Umbilical cord (tissue), 2 donors: ENCODE data around the gene COA5. TPM values are rescaled to one million over a fixed set of nuclear protein-coding genes. Genes with fewer than 3 reads are reported as not detected.
A peak's percentile ranks its signal among the peaks of the same experiment; 100 is the strongest.

Experiments used
- DNase-seq: peaks from one replicate; pipeline ENCODE4 v3.0.0-alpha.2; 2015; ENCODE audit warnings: low spot score
- total RNA-seq: library from RNA; depleted of rRNA; stranded (reverse); fragments of >200 nt; gene quantifications from one replicate; pipeline ENCODE4 v1.2.3, GENCODE V29; 2014; ENCODE audit warnings: low replicate concordance; ENCODE audit not compliant: insufficient read depth

The COA5 gene, protein sequence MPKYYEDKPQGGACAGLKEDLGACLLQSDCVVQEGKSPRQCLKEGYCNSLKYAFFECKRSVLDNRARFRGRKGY
- 24.3 TPM for total RNA-seq

DNA sequence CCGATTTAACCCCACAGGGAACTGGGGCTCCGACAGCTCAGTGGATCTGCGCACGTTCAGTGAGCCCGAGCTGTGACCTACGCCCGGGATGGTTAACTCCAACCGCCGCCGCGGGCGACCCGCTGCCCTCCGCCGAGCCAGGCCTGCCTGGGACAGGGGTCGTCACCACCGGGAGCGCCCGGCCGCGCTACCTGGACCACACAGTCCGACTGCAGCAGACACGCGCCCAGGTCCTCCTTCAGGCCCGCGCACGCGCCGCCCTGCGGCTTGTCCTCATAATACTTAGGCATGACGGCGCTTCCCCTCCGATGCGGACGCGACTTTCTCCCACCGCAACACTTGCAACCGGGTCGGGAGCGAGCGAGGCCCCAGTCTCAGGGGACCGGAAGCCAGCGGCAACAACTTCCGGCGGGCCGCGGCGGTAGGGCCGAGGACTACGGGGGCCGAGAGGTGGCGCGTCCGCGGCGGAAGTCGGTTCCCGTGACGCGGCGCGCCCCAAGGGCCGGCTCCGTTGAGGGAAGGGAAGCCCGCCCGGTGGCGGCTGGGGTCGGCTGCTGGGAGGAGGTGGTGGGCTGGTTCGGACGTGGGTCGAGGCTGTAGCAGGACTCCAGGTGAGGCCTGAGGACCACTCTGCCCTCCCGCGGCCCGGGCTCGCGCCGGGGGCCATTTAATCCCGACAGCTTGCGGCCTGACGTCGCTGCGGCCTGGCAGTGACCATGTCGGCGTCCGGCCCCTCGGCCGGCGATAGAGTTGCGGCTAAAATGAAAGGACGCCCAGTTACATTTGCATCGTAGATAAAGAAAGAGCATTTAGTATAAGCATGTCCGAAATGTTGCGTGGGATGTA lies at the start of gene COA5, which contains the start of gene UNC50:
COA5 (minus strand) TSS at position 397 of the 846 bp plus-strand sequence; CDS start at position 290, 107 bp downstream.
UNC50 (plus strand) TSS at position 474 of the 846 bp plus-strand sequence. CDS start 1,171 bp downstream, outside the sequence.
- DNase-seq = peak; percentile 90

DNA sequence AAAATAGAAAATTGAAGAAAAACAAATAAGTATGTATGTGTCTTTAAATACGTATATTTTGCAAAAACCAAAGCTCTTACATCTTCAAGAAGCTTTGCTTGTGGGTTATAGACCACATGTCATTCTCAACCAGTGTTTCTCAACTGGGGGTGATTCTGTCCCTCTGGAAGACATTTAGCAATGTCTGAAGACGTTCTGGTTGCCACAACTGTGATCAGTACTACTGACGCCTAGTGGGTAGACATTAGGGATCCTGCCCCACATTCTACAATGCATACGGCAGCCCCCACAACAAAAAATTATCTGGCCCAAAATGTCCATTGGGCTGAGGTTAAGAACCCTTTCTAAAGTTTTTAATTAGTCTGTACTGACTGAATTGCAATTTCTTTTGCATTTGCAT lies 48.5 kb upstream of the COA5 start:
- no peak for DNase-seq

DNA sequence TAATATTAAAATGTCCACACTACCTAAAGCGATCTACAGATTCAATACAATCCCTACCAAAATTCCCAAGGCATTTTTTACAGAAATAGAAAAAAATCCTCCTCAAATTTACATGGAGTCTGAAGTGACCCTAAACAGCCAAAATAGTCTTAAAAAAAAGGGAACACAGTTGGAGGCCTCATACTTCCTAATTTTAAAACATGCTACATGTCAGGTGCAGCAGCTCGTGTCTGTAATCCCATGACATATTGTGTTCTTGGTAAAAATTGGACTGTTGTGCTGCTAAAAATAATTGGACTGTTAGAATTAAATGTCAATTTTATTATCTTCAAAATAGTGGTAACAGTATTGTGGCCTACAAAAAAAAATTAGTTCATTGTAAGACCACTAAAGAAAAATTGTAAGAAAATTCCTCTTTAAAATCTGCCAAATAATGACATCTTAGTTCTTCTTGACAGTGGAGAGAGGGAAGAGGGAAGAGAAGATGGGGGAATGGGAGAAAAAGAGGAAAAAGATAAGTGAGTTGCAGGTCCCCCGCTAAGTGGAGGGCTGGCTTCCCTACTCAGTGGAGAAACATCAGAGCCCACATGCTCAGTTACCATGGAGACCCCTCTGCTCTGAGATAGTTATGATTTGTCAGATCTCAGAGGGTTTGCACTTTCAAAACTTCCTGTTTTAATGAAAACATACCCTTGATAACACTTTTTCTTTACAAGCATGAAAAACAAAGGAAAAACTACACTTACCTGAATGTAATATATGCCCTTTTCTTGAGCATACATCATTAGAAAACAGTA lies 46.6 kb upstream of the COA5 start:
- DNase-seq = no peak

DNA sequence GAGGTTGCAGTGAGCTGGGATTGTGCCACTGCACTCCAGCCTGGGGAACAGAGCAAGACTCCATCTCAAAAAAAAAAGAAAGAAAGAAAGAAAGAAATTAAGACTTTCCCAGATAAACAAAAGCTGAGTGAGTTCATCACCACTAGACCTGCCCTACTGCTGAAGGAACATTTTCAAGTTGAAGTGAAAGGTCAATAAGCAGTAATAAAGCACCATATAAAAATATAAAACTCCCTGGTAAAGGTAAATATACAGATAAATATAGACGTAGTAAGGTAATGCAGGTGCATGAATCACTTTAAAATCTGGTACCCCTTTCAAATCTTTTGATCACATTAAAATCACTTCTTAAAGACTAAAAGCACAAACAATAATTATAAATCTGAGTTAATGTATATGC lies 42.7 kb upstream of the COA5 start:
- no peak for DNase-seq

DNA sequence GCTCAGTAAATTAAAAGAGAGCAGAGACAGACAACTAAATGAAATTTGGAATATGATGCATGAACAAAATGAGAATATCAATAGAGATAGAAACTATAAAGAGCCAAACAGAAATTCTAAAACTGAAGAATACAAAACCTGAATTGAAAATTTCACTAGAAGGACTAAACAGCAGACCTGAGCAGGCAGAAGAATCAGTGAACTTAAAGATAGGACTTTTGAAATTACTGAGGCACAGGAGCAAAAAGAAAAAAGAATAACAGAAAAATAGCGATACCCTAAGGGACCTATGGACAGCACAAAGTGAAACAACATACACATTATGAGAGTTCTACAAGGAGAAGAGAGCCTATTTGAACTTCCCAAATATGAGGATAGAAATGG lies 41.7 kb upstream of the COA5 start:
- DNase-seq = no peak

DNA sequence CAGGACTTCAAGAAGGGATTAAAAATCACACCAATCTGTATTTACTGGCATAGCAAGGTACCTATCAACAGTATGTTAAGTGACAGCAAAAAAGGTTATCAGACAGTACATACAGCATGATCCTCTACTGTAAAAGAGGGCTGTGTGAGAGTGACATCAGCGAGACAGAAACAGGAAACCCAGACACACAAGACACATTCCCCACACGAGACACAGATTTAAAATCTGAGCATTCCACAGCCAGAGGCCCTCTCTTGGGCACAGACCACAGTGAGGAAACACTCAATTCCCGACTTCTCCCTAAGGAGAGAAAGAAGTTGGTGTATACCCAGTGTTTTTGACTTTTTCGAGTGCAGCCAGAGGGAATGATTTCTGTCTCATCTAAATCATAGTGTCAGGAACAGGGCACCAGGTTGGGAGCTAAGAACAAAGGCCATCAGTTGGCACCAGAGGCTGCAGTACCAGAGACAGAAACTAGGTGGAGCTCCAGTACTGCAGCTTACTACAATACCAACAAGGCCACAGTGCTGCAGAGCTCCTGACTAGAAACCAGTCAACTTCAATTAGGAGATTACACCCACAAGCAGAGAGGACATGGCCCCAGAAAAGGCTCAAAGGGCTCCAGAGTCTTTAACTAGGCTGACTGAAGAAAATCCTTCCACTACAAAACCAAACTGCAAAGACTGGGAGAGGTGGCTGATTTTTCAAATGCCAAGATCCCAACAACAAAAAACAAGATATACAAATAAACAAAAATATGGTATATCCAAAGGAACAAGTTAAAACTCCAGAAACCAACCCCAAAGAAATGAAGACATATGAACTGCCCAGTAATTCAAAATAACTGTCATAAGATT lies 41.1 kb upstream of the COA5 start:
- peak; percentile 80 for DNase-seq

DNA sequence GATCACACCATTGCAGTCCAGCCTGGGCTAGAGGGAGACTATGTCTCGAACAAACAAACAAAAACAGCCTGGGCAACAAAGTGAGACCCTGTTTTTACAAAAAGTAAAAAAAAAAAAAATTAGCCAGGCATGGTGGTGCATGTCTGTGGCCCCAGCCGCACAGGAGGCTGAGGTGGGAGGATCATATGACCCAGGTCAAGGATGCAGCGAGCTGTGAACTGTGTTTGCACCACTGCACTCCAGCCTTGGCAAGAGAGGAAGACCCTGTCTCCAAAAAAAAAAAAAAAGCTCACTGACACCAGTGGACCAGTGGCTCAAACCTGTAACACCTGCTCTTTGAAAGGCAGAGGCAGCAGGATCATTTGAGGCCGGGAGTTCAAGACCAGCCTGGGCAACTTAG lies 40.1 kb upstream of the COA5 start:
- DNase-seq = no peak

DNA sequence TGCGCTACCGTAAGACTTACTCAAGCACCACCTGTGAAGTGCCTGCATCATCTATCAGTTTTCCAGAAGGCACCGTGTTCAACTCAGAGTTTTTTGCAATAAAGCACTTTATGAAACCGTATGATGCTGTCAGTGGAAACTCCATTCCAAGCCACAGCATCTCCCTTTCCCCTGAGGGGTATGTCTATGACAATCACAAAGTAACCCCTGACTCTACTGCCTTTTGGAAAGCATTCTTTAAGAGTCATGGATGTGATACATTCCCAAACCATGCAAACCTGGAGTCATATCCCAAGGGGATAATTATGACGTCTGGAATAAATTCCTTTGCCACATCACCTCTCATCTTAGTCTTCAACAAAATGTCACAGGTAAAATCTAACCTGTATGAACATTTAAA lies 39.3 kb upstream of the COA5 start:
- DNase-seq = no peak

DNA sequence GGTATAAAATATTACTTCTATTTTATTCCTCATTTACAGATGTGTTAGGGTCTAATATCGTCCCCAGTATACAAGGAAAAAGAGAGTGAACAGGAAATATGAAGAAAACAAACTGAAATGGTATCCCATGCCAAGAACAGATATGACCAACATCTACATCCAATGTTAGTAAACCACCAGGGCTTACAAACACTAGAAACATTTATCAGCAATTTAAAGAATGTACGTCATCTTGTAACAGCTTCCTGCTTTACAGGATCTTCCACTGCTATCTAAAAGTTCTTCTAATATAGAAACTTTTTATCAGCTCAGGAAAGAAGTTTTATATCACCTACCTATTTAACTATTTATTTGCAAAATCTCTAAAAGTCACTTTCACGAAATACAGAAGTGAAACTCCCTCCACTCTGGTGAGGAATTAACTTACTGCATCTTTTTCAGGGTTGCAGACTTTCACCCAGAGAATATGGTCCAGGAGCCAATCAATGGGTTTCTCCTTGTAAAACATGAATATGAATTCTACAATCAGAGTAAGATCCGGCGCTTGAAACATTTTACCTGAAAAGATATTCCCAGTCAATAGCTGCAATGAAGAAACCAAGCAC lies 35.3 kb upstream of the COA5 start:
- DNase-seq = no peak

DNA sequence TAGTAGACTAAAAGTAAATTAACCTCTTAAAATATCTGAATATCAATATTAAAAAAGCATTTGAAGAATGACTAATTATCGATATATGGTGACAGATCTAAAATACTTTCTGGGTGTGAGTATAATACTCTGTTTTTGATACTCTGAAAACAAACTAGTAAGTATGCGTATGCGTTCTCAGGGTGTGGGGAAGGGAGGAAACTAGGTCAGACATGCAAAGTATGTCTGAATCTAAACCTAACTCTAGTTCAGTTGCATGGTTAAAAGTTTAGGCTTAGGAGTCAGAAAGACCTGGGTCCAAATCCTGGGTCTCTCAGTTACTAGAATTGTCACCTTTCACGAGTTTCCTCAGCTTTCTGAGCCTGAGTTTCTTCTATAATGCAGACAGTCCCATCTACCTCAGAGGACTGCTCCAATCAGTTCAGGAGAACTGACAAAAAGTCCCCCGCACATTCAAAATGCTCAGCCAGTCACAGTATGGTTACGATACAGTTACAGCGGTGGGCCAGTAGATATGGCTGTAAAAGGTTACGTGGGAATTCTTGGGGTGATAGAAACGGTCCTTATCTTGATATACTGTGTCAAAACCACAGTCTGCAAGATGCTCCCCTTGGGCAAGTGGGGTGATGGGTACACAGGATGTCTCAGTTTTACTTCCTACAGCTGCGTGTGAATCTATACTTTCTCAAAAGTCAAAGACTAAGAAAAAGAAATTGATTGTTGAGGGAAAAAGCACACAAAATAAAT lies 29.3 kb upstream of the COA5 start:
- DNase-seq = no peak

DNA sequence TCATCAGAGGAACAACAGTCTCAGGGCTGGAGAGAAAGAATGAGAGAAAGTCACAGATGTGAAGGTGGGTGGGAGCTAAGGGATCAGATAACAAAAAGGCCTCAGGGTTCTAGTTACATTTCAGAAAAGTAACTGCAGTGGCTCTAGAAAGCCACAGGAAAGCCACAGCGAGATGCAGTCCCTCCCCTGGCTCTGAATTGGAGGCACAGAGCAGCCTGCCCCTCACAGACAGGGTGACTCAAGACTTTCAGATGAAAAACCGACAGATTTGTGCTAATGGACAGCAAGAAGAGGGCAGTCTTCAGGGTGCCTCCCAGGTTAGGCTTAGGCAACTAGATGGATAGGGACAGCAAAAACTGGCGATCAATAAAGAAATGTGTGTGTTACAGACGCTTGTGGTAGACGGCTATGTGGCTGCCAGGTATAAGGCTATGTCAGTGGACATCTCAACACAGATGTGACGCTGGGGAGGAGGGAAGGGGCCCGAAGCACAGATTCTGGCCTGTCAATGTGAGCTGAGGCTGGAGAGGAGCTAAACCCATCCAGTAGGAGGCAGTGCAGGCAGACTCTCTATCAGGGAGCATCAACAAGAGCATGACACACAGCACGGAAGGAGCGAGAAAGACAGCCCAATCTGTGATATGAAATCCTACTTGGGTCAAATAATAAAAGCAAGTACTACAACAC lies 26.2 kb upstream of the COA5 start:
- DNase-seq = no peak

DNA sequence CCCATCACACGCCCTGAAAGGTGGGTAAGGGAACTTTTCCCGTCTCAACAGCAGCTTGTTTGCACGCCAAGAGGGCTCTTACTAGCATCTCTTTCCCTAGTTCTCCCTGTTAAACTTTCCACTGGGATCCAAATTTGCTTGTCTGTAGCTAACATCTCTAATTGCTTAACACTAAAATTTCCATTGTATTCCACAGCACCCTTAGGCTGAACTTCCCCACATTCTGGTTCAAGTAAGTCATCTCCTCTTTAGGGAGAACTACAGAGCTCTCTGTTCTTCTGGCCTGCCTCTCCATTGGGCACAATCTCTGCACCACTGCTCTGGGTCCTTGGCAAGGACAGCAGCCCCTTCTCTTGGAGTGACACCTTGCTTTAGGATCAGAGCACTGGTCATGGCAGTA lies 24.0 kb upstream of the COA5 start:
- no peak for DNase-seq

DNA sequence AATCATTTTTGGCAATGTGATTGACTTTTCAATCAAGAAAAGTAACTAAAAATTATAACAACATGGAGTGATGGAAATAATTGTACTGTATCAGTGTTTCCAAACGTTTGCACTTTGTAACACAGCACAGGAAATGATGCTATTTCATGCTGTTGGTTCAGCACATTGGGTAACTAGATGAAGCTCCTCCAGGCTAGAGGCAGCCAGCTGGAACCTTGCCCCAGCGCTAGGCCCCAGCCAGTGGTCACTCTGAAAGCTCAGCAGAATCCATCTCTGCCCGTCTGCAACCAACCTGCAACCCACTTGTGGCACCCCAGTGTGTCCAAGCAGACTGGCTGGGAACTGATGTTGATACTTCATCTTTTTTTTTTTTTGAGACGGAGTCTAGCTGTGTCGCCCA lies 15.3 kb upstream of the COA5 start:
- peak; percentile 7 for DNase-seq

DNA sequence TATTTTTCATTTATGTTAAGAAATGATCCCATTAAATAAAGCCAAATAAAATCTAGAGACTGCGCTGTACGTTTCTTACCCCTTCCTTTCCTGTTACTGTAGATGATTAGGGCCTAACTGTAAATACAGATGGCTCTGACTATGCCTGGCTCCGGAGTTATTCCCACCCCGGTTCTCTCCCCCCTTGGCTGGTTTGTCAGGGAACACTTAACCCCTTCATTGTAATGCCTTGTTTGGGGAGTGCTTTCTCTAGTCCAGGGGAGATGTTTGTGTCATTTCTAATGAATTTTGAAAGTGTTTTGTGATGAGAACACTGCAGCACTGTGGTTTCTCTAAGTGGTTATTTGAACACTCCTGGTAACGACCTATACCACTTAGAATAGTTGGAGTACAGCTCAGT lies 8.8 kb upstream of the COA5 start:
- DNase-seq = no peak

DNA sequence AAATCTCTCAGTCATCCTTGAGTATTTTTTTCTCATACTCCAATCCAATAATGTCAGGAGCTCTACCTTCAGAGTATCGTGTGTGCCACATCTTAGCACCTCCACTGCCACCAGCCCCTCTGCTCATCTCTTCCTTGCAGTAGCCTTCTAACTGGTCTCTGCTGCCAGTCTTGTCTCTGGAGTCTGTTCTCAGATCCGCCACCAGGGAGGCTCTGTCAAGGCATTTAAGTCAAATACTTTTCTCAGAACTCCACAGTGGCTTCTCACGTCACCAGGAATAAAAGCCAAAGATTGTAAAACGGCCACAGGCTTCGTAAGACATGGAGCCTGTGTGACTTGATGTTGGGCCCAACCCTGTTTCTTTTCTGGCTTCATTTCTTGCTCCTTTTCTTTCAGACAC lies 7.2 kb upstream of the COA5 start:
- no peak for DNase-seq

DNA sequence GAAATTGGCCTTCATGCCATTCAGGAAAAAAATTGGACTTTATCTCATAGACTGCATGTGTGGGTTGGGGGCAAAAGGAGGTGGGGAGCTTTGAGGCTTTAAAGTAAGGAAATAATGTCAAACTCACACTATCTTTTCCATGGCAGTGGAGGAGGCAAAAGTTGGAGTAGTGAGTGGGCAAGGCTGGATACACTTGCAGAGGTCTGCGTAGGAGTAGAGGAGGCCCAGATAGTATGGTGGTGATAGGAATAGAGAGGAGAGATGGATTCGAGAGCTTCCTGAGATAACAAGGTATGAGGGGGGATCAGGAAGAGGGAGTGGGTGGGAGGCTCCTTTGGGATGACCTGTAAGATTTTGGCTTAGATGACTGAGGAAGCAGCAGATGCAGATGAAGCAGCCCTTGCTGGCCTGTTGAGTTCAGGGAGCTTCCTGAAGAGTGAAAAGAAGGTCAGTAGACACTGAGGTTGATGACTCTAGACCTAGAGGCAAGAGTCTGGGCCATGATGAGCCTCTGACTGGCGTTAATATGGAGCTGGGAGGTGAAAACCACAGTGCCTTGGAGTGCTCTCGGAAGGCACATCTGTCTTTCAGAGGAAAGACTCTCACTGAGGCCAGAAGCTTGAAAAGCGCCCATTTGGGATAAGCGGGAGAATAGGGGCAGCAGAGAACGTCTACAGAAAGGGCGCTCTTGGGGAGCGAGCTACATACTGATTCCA lies 5.9 kb upstream of the COA5 start:
- DNase-seq = no peak

DNA sequence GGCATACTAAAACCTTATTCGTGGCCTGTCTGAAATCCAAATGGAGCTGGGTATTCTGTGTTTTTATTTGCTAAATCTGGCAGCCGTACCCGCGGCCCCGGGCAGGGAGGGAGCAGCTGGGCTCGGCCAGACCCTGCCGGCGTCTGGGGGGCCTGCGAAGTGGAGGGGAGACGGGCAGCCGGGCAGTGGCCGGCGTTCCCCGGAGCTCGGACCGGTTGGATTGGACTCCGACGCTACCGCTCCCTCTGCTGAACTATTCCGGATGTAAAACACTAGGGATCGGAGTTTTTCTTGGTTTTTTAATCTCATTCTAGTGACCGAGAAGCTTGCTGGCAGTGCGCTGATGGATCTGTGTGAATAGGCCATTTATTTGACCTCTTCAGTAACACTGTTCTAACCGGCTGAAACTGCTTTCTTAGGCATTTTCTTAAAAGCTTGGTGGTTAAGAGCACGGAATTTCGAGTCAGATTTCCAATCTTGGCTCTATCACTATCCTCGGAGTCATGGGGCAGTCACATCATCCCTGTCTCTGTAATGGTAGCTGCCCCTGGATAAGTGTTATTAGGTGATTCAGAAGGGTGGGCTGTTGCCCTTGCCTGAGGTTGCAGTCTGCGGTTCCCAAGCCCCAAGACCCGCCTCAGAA lies 771 bp upstream of the COA5 start:
- DNase-seq = peak; percentile 35

DNA sequence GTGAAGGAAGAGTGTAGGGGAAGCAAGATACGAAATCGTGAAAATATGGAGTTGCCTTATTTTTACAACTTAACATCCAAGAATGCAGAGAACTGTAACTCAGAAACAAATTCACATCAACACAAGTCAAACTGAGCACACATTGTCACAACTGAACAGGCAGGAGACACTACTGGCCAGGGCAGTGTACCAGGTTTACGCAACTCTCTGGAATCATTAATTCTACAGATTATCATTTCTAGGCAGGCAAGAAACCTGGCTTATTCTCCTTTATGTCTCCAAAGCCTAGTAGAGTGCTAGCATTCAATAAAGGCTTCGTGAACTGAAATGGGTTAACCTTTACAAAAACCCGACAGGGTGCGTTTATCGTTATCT lies 584 bp downstream of the COA5 start:
- no peak for DNase-seq

DNA sequence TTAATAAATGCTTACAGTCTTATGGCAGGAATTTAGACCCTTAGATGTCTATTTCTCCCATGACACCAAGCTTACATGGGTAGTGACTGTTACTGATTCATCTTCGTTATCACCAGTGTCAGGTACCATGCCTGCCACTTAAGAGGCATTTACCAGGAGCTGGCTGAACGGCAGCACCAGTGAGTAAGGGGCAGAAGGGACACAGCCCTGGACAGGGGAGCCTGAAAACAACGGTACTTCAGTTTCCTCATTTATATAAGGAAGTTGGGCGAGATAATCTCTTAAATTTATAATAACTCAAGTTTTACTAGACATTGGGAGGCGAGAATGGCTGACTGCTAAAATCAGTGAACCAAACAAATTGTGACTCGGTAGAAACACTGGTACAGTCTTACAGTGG lies 1.2 kb downstream of the COA5 start:
- no peak for DNase-seq
